Measurements from ENCODE around the gene CWC25. TPM values are rescaled to one million over a fixed set of nuclear protein-coding genes. Genes with fewer than 3 reads are reported as not detected.

CWC25 gene
- total RNA-seq, 1 experiment from 2014 or later = 18.2 TPM

- Mint-ChIP-seq H3K36me3 (ENCODE audit: insufficient read depth, unreplicated experiment) (peaks cover 50% of the 10 kb centered on the region), H3K4me1 (ENCODE audit: low read depth, unreplicated experiment) (peaks cover 14% of the 10 kb centered on the region), H3K4me3 (ENCODE audit: unreplicated experiment) (peak overlapping the region; percentile 86), H3K9me3 (ENCODE audit: unreplicated experiment) (no peaks in the 10 kb centered on the region), H3K27me3 (ENCODE audit: insufficient read depth, unreplicated experiment) (no peaks in the 10 kb centered on the region), H3K27ac (ENCODE audit: unreplicated experiment) (peak overlapping the region; percentile 50)
- Histone ChIP-seq H3K4me3 (ENCODE audit: low read depth, low read length) (no peak overlapping the region), H3K36me3 (ENCODE audit: control insufficient read depth, insufficient read depth, low read length) (peaks cover 5% of the 10 kb centered on the region), H3K27me3 (replicated peaks; ENCODE audit: control insufficient read depth, insufficient read depth, low read length) (no peaks in the 10 kb centered on the region), H3K9me3 (no peaks in the 10 kb centered on the region), H3K4me1 (peaks cover 58% of the 10 kb centered on the region)
- ChIA-PET POLR2A (no interaction called here), CTCF (no interaction called here)
- no peak for TF ChIP-seq CTCF (IDR thresholded peaks at IDR 0.05; ENCODE audit: insufficient read depth in 1 of 2, low read depth in 1 of 2, low read length in 1 of 2, severe bottlenecking in 1 of 2, unreplicated experiment in 1 of 2)
- intact Hi-C loops (cut with micrococcal nuclease; ENCODE audit: unreplicated experiment) = loop anchor here (5.0 kb wide), 2 partner anchors 49 to 94 kb away; partner anchors contain the start of gene FBXO47
- DNase-seq = peak in 1 of 2 experiments; percentile 34
- BruUV-seq (replicated peaks) = no TSS peak
Measured at GRCh38 chr17:38872671-38873385, 47.7 kb upstream of the CWC25 start.

- Mint-ChIP-seq H3K27ac (ENCODE audit: unreplicated experiment) (peak overlapping the region; percentile 92), H3K4me1 (ENCODE audit: low read depth, unreplicated experiment) (peaks cover 14% of the 10 kb centered on the region), H3K9me3 (ENCODE audit: unreplicated experiment) (no peaks in the 10 kb centered on the region), H3K4me3 (ENCODE audit: unreplicated experiment) (peak overlapping the region; percentile 86), H3K36me3 (ENCODE audit: insufficient read depth, unreplicated experiment) (peaks cover 55% of the 10 kb centered on the region), H3K27me3 (ENCODE audit: insufficient read depth, unreplicated experiment) (no peaks in the 10 kb centered on the region)
- CTCF ChIA-PET = interaction anchor here (1.0 to 3.3 kb wide), 3 partner anchors 8 to 281 kb away, joined by 4 to 20 read pairs (median 11); no protein-coding TSS in a partner anchor
- no peaks in the 10 kb centered on the region for H3K9me3 ChIP-seq
- no peak for DNase-seq
- H3K27me3 ChIP-seq (replicated peaks; ENCODE audit: control insufficient read depth, insufficient read depth, low read length) = no peaks in the 10 kb centered on the region
- peaks cover 1% of the 10 kb centered on the region for H3K36me3 ChIP-seq (ENCODE audit: control insufficient read depth, insufficient read depth, low read length)
- TSS peak; percentile 32 for BruUV-seq (replicated peaks)
- peak overlapping the region; percentile 79 for H3K4me3 ChIP-seq (ENCODE audit: low read depth, low read length)
- POLR2A ChIA-PET = interaction anchor here (0.5 to 1.1 kb wide), 3 partner anchors 18 to 616 kb away, joined by 3 to 13 read pairs (median 10); partner anchors contain the start of genes PSMB3 and RPL23
- intact Hi-C loops (cut with micrococcal nuclease; ENCODE audit: unreplicated experiment) = loop anchor here (5.0 kb wide), 2 partner anchors 50 to 95 kb away; partner anchors contain the start of gene FBXO47
- peaks cover 50% of the 10 kb centered on the region for H3K4me1 ChIP-seq
- no peak for TF ChIP-seq CTCF (IDR thresholded peaks at IDR 0.05; ENCODE audit: insufficient read depth in 1 of 2, low read depth in 1 of 2, low read length in 1 of 2, severe bottlenecking in 1 of 2, unreplicated experiment in 1 of 2)
Measured at GRCh38 chr17:38872027-38872511, 46.9 kb upstream of the CWC25 start.

GRCh38 chr17:38871247-38872015 is 46.3 kb upstream of the CWC25 start:
- no TSS peak for BruUV-seq (replicated peaks)
- intact Hi-C loops (cut with micrococcal nuclease; ENCODE audit: unreplicated experiment) = loop anchor here (1.0 to 5.0 kb wide), 3 partner anchors 18 to 96 kb away; partner anchors contain the start of genes FBXO47 and RPL23

More at GRCh38 chr17:38871247-38872015, 46.3 kb upstream of the CWC25 start:
- H3K9me3 ChIP-seq = no peaks in the 10 kb centered on the region
- Mint-ChIP-seq H3K27ac (ENCODE audit: unreplicated experiment) (peak overlapping the region; percentile 92), H3K9me3 (ENCODE audit: unreplicated experiment) (no peaks in the 10 kb centered on the region), H3K4me1 (ENCODE audit: low read depth, unreplicated experiment) (peaks cover 14% of the 10 kb centered on the region), H3K27me3 (ENCODE audit: insufficient read depth, unreplicated experiment) (no peaks in the 10 kb centered on the region), H3K36me3 (ENCODE audit: insufficient read depth, unreplicated experiment) (peaks cover 62% of the 10 kb centered on the region), H3K4me3 (ENCODE audit: unreplicated experiment) (peak overlapping the region; percentile 86)
- H3K4me3 ChIP-seq (ENCODE audit: low read depth, low read length) = peak overlapping the region; percentile 79
- peak in 1 of 2 experiments; percentile 48 for TF ChIP-seq CTCF (IDR thresholded peaks at IDR 0.05; ENCODE audit: insufficient read depth in 1 of 2, low read depth in 1 of 2, low read length in 1 of 2, severe bottlenecking in 1 of 2, unreplicated experiment in 1 of 2)
- H3K4me1 ChIP-seq = peaks cover 47% of the 10 kb centered on the region
- ChIA-PET POLR2A (interaction anchor here (0.5 to 1.1 kb wide), 6 partner anchors 17 to 616 kb away, joined by 3 to 13 read pairs (median 6); partner anchors contain the start of genes MED1, PSMB3, RPL19 and RPL23), CTCF (interaction anchor here (0.6 to 3.3 kb wide), 10 partner anchors 9 to 377 kb away, joined by 3 to 20 read pairs (median 5); partner anchors contain the start of genes FBXO47 and RPL23)
- peak; percentile 87 to 91 for DNase-seq
- H3K36me3 ChIP-seq (ENCODE audit: control insufficient read depth, insufficient read depth, low read length) = no peaks in the 10 kb centered on the region
- H3K27me3 ChIP-seq (replicated peaks; ENCODE audit: control insufficient read depth, insufficient read depth, low read length) = no peaks in the 10 kb centered on the region
